ENCODE measurements around the gene TNNC2.

GRCh38 chr20:45835825-45836224 is 8.7 kb upstream of the TNNC2 start:
- TF ChIP-seq, protein P1, sequence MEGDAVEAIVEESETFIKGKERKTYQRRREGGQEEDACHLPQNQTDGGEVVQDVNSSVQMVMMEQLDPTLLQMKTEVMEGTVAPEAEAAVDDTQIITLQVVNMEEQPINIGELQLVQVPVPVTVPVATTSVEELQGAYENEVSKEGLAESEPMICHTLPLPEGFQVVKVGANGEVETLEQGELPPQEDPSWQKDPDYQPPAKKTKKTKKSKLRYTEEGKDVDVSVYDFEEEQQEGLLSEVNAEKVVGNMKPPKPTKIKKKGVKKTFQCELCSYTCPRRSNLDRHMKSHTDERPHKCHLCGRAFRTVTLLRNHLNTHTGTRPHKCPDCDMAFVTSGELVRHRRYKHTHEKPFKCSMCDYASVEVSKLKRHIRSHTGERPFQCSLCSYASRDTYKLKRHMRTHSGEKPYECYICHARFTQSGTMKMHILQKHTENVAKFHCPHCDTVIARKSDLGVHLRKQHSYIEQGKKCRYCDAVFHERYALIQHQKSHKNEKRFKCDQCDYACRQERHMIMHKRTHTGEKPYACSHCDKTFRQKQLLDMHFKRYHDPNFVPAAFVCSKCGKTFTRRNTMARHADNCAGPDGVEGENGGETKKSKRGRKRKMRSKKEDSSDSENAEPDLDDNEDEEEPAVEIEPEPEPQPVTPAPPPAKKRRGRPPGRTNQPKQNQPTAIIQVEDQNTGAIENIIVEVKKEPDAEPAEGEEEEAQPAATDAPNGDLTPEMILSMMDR (IDR thresholded peaks at IDR 0.05) = no peak
- TF ChIP-seq POLR2A (IDR thresholded peaks at IDR 0.05) (no peak), EP300 (IDR thresholded peaks at IDR 0.05) (no peak)
